DOHH2 (cell line): ENCODE data around the gene NPRL2.

Source experiments
- CTCF ChIP-seq: fragments of 200-600 bp; sonication (generic); IDR thresholded peaks from one replicate; pipeline ENCODE4 v1.5.1; 2014; ENCODE audit warnings: antibody characterized with exemption, mild to moderate bottlenecking, low read depth, low read length; ENCODE audit not compliant: poor library complexity, severe bottlenecking
- EZH2phosphoT487 ChIP-seq: fragments of 200-600 bp; sonication (generic); IDR thresholded peaks from 2 replicates; pipeline ENCODE4 v1.6.1; 2017; ENCODE audit warnings: borderline replicate concordance, mild to moderate bottlenecking, antibody characterized with exemption, low read length, moderate library complexity, mixed read lengths

- TF ChIP-seq CTCF (no peak), EZH2phosphoT487 (no peak)
Observed at GRCh38 chr3:50303013-50303815, 47.4 kb downstream of the NPRL2 start, which contains the start of gene HYAL1.
